Islet precursor cell (in vitro differentiated cells): ENCODE data around the gene METTL6.
"Not testable (repeated sequence)": the region's sequence is repeated elsewhere in the genome, so short reads cannot be mapped to it uniquely, and the experiment has no call there.

ENCODE experiments used
- DNase-seq: peaks from one replicate; pipeline ENCODE4 v3.0.0-alpha.2; 2018

METTL6 gene

DNA sequence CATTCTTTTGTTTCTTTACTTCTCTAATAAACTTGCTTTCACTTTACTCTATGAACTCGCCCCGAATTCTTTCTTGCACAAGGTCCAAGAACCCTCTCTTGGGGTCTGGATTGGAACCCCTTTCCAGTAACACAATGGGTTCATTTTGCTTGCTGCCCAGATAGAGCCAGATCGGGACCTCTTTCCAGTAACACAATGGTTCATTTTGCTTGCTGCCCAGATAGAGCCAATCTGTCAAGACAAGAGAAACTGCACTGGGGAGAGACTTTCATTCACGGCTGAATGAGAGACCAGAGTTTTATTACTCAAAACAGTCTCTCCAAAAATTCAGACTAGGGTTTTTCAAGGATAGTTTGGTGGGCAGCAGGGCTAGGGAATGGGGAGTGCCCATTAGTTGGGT lies 25.4 kb downstream of the METTL6 start:
- no peak for DNase-seq

DNA sequence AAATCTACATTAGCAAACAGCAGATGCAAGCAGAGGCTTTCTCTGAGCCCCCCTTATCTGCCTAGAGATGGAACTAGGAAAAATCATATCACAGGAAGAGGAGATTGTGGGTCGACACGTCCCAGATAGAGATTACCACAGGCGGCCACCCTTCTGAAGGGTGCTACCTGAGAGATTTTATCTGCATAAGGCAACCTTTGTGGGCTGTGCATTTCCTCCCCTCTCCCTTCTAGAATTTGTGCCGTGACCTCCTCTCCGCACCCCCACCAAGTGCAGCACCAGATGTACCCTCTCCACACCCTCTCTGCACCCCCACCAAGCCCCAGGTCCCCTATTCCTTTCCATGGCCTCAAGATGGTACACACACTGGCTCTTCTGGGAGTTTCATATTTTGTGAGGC lies 27.4 kb downstream of the METTL6 start:
- no peak for DNase-seq

DNA sequence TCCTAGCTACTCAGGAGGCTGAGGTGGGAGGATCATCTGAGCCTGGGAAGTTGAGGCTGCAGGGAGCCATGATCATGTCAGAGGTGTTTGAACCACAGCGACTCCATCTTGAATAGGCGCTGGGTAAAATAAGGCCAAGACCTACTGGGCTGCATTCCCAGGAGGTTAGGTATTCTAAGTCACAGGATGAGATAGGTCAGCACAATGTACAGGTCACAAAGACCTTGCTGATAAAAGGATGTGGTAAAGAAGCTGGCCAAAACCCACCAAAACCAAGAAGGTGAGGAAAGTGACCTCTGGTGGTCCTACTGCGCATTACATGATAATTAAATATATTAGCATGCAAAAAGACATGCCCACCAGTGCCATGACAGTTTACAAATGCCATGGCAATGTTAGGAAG lies 28.6 kb downstream of the METTL6 start:
- DNase-seq = not testable (repeated sequence)

DNA sequence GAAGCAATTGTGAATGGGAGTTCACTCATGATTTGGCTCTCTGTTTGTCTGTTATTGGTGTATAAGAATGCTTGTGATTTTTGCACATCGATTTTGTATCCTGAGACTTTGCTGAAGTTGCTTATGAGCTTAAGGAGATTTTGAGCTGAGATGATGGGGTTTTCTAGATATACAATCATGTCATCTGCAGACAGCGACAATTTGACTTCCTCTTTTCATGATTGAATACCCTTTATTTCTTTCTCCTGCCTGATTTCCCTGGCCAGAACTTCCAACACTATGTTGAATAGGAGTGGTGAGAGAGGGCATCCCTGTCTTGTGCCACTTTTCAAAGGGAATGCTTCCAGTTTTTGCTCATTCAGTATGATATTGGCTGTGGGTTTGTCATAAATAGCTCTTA lies 34.1 kb downstream of the METTL6 start:
- not testable (repeated sequence) for DNase-seq

DNA sequence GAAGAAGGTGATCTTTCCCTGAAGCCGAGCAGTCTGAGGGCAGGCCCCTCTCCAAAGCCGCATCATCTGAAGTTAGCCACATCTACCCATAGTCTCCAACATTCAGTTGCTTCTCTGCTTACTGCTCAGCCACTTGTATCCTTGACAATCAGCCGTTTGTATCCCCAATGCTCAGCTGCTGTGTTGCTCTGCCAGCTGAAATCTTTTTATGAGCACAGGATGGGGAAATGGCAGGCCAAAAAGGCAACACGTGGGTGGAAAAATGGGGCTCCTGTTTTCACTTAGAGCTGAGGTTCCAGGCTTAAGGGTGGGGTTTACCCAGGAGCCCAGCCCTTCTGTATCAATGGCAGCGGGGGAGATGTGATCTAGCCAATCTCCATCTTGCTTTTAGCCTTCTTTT lies 36.3 kb downstream of the METTL6 start:
- no peak for DNase-seq

DNA sequence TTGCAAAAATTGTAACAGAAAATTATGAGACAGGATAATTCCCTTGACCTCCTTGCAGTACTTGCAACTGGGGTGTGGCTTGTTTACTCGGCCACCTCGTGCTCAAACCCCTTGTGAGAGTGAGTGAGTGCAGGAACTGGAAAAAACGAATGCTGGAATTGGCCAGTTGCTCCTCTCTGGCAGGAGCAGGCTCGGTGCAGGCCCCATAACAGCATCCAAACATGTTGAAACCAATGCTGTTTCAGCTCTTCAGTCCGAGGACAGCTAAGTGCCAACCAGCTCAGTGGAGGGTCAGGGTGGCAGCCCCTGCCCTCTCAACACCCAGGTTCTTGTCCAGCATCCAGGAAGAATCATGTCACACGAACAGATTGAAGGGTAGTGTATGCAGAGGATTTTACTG lies 36.9 kb downstream of the METTL6 start:
- no peak for DNase-seq

DNA sequence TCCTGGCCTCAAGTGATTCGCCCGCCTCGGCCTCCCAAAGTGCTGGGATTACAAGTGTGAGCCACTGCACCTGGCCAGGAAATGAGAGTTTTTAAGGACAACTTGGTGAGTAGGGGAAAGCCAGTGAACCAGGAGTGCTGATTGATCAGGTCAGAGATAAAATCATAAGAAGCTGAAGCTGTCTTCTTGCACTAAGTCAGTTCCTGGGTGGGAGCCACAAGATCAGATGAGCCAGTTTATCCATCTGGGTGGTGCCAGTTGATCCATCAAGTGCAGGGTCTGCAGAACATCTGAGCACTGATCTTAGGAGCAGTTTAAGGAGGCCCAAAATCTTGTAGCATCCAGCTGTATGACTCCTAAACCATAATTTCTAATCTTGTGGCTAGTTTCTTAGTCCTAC lies 39.0 kb downstream of the METTL6 start:
- DNase-seq = not testable (repeated sequence)

DNA sequence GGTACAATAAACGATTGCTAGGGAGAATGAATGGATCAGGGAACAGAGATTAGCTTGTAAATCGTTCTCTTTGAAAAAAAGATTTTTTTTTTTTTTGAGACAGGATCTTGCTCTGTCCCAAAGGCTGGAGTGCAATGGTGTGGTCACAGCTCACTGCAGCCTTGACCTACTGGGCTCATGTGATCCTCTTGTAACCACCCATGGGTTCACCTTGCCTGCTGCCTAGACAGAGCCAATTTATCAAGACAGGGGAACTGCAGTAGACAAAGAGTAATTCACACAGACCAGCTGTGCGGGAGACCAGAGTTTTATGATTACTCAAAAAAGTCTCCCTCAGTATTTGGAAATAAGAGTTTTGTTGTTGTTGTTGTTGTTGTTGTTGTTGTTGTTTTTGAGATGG lies 39.6 kb downstream of the METTL6 start:
- no peak for DNase-seq

DNA sequence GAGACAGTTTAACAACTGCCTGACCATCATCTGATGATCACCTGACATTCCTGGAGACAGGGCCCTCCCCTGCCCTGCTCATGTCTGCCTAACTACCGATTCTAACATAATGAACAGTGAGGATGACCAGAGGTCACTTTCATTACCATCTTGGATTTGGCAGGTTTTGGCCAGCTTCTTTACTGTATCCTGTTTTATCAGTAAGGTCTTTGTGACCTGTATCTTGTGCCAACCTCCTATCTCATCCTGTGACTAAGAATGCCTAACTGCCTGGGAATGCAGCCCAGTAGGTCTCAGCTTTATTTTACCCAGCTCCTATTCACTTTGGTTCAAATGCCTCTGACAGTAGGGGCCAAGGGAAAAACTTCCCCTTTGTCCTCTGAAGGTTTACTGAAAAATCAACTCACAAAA lies 40.2 kb downstream of the METTL6 start:
- DNase-seq = no peak

DNA sequence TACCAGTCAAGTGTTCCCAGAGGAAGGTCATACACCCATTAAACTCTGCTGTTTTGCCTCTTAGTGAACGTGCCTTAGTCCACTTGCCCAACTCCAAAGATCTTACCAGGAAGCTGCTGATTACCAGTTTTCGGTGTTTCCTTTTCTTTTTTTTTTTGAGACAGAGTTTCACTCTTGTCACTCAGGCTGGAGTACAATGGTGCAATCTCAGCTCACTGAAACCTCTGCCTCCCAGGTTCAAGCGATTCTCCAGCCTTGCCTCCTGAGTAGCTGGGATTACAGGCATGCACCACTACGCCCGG lies 40.7 kb downstream of the METTL6 start:
- not testable (repeated sequence) for DNase-seq

DNA sequence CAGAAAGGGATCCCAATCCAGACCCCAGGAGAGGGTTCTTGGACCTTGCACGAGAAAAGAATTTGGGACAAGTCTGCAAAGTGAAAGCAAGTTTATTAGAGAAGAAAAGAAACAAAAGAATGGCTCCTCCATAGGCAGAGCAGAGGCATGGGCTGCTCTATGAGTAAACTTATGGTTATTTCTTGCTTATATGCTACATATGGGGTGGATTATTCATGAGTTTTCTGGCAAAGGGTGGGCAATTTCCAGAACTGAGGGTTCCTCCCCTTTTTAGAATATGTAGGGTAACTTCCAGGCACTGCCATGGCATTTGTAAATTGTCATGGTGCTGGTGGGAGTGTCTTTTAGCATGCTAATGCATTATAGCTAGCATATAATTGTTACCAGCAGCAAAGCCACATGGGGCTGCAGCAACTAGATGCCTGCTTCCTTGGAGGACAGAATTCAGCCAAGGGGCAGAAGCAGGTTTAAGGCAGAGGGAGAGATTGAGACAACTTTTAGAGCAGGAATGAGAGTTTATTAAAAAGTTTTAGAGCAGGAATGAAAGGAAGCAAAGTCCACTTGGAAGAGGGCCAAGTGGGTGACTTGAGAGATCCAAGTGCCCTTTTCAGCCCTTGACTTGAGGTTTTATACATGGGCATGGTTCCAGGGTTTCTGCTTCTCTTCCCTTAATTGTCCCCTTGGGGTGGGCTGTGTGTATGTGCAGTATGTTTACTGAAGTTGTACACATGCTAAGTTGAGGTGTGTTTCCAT lies 41.3 kb downstream of the METTL6 start:
- no peak for DNase-seq

DNA sequence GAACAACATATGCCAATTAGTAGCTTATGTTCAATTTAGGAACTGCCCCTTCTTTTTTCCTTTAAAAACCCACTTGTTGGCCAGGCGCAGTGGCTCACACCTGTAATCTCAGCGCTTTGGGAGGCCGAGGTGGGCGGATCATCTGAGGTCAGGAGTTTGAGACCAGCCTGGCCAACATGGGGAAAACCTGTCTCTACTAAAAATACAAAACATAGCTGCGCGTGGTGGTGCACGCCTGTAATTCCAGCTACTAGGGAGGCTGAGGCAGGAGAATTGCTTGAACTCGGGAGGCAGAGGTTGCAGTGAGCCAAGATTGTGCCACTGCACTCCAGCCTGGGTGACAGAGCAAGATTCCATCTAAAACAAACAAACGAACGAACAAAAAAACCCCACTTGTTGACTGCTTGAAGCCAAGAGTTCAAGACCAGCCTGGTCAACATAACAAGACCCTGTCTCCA lies 42.1 kb downstream of the METTL6 start:
- DNase-seq = not testable (repeated sequence)

DNA sequence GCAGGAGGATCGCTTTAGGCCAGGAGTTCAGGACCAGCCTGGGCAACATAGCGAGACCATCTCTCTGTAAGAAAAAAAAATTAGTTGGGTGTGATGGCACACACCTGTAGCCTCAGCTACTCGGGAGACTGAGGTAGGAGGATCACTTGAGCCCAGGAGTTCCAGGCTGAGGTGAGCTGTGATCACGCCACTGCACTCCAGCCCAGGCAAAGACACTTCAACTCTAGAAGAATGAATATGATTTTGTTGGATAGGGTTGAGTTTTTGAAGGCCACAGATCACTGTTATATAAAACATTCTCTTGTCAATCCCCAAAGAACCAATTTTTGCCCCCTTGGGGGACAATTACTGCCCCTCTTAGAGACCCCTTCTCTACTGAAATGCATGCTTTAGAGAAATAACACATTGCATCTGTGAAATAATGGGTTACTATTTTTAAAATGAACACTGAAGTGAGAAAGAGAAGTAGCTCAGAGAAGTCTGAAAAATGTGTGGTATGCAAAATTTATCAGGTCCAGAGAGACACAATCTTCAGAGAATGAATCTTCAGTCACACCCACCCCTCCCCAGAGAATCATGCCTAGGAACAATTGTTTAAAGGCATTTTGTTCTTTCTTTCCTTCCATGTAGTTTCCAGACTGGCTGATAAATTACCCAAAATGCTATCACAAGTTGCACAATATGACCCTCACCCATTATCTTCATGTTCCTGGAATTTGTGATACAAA lies 42.7 kb downstream of the METTL6 start:
- no peak for DNase-seq

DNA sequence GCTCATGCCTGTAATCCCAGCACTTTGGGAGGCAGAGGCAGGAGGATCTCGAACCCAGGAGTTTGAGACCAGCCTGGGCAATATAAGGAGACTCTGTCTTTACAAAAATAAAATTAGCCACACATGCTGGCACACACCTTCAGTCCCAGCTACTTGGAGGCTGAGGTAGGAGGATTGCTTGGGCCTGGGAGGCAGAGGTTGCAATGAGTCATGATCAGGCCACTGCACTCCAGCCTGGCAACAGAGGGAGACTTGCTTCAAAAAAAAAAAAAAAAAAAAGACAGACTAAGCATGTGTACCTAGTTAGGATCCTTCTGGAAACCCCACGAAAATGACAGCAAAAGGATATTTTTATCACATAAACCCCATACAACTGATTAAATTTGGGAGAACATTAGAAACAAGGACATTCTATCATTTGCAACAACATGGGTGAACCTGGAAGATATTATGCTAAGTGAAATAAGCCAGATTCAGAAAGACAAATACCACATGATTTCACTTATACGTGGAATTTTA lies 44.9 kb downstream of the METTL6 start:
- no peak for DNase-seq

DNA sequence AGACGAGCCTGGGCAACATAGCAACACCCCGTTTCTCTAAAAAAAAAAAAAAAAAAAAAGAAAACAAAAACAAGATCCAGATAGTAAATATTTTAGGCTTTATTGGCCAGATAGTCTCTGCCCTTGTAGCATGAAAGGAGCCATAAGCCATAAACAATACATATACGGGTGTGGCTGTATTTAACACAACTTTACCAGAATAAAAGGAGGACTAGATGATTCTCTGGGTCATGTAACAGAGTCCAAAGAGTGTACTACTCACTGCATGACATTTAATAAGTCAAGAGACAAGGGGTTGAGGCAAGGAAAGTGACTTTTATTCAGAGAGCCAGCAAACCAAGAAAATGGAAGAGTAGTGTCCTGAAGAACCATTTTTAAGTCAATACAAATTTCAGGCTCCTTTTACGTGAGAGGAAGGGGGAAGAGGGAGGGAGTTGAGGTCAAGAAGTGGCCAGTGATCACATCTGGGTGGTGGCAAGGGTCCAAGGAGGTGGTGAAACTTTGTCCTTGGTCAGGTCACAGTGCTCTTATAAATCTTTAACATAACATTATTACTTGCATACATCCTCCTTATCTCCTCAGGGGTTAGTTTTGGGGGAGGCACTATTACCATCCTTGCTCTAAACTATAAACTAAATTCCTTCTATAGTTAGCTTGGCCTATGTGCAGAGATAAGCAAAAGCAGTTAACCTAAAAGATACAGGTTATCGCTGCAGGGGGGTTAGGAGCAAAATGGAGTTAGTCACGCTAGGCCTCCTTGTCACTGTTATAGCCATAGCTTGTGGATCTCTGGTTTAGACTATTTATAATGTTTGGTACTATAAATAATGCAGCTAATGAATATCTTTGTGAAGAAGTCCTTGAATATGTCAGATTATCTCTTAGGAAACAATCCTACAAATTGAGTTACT lies 46.1 kb downstream of the METTL6 start:
- no peak for DNase-seq

DNA sequence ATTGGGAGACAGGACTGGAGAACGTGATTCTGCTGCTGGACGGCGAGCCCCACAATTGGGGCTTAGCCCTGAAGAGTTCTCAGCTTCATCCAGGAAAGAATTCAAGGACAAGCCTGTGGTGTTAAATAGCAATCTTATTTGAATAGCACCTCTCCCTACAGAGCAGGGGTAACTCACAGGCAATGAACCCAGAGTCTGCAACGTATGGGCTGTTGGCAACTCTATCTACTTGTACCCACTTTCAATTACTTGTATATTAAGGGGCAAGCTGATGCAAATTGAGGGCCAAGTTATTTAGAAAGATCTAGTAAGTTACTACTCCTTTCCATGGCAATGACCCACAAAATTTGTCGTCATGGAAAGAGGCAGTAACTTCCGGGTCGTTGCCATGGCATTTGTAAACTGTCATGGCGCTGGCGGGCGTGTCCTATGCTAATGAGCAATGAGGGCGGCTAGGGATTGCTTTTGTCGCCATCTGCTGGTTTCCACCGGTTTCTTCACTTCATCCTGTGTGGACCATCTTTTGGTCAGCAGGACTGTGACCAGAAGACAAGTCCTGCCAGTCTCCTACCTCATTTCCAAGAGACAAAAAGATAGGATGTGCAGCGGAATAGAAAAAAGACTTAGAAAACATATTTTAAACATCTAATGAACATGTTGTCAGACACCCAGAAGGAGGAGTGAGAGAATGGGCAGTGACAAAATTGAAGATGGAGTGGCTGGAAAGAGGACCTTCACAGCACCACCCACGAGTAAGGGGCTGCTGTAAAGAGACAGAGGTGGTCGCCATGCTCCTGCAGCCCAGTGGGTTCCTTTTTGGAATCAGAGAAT lies 49.2 kb downstream of the METTL6 start:
- peak; percentile 94 for DNase-seq

DNA sequence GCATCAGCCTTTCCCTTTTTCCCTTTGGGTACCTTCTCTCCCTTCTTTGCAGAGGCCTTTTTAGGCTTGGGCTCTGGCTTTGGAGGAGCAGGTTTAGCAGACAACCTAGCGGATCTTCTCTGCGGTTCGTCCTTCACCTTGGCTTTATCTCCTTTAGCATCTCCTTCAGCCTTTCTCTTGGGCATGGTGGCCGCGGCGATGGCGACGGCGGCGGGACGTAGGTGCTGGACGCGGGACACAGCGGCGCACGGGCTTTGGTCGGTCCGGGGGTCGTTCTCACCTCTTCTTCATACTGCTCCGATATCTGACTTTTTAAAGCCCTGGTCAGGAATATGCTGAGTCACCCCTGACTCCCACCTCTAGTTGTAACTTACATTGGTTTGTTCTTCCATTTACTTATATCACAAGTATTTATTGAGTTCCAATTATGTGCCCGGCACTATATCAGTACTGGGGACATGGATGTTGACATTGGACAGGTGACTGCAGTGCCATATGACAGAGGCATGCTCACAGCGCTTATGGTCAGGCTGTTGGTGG lies 51.8 kb downstream of the METTL6 start:
- DNase-seq = no peak

DNA sequence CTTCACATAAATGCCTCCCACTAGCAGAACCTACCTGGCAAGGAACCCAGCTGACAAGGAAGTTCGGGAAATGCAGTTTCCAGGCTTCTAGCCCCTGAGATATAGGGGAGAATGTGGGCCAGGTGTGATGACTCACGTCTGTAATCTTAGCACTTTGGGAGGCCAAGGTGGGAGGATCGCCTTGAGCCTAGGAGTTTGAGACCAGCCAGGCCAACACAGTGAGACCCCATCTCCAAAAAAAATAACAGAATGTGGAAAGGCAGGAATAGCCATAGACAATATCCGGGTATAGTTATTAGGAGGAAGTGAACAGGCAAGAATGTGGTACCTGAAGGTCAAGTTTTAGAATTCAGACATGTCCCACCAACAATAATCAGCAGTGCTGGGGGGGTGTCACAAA lies 54.4 kb downstream of the METTL6 start:
- no peak for DNase-seq

DNA sequence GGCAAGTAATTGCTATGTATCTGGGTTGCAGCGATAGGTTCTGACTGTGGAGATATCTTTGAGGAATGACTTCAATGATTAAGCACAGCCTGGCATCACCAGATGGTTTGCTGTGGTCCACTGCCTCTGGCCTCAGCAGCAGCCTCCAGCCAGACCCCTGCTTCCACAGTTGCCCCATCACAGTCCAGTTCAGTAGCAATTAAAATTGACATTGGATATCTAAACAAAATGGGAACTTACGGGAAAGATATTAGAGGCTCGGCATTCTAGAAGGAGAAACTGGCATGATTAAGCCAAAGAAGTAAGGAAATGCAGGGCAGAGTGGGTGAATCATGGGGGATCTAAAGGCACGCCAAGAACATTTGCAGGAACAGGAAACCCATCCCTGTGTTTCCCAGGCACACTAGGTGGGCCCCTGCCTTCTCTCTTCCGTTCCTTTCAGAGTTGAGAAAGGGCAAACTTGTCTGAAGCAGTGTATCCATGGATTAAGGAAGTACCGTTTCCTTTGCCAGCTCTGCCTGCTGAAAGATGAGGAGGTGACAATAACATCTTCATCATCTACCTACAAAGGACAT lies 58.7 kb downstream of the METTL6 start:
- DNase-seq = no peak

DNA sequence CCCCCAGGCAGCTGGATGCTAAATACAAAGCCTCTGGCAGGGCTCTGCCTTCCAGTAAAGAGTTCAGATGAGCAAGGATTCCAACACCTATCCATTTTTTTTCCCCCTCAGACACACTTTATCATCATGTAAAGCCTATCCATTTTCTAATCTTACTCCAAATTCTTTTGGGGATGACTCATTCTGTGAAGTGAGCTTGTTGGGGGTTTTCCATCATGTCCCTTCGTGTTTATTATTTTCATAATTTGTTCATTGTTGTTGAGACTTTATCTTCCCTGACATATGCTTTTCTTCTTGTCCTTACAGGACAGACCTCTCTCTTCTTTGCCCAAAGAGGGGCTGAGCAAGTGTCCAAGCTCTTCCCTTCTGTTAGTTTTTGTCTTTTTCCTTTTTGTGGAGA lies 60.3 kb downstream of the METTL6 start:
- no peak for DNase-seq

DNA sequence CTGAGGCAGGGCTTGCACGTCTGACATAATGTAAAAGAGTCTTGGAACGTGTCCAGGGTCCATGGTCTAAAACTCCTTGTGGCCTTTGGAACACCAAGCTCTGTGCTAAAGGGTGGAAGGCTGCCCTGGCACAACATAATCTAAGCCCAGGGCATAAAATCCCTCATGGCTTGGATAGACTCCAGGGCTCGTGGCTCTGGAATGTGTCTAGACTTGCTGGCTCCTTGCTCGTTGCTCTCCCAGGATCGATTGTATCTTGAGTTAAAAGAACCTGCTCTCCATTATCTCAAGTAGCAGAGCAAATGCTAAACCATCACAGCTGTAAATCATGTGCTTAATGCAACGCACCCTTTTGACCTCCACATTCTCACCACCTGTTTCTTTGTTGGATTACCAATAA lies 63.3 kb downstream of the METTL6 start:
- DNase-seq = peak; percentile 81
